ENCODE data around the gene SIGLECL1.
"Not testable (repeated sequence)": the region's sequence is repeated elsewhere in the genome, so short reads cannot be mapped to it uniquely, and the experiment has no call there.

Gene SIGLECL1

DNA sequence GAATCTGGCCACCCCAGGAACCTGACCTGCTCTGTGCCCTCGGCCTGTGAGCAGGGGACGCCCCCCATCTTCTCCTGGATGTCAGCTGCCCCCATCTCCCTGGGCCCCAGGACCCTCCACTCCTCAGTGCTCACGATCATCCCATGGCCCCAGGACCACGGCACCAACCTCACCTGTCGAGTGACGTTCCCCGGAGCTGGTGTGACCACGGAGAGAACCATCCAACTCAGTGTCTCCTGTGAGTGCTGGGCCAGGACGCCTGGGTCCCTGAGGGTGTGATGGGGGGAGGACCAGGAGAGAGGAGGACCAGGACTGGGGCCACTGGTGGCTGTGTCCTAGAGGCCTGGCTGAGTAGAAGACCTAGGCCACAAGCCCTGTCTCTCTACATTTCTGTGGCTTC lies 39.0 kb upstream of the SIGLECL1 start:
- H3K4me3 ChIP-seq (ENCODE audit: low read depth, low read length), result no peak overlapping the region
- DNase-seq (ENCODE audit: low read depth), result no peak
- TF ChIP-seq, protein P1, sequence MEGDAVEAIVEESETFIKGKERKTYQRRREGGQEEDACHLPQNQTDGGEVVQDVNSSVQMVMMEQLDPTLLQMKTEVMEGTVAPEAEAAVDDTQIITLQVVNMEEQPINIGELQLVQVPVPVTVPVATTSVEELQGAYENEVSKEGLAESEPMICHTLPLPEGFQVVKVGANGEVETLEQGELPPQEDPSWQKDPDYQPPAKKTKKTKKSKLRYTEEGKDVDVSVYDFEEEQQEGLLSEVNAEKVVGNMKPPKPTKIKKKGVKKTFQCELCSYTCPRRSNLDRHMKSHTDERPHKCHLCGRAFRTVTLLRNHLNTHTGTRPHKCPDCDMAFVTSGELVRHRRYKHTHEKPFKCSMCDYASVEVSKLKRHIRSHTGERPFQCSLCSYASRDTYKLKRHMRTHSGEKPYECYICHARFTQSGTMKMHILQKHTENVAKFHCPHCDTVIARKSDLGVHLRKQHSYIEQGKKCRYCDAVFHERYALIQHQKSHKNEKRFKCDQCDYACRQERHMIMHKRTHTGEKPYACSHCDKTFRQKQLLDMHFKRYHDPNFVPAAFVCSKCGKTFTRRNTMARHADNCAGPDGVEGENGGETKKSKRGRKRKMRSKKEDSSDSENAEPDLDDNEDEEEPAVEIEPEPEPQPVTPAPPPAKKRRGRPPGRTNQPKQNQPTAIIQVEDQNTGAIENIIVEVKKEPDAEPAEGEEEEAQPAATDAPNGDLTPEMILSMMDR (IDR thresholded peaks at IDR 0.05; ENCODE audit: control insufficient read depth, extremely low read depth, insufficient read depth), result no peak

DNA sequence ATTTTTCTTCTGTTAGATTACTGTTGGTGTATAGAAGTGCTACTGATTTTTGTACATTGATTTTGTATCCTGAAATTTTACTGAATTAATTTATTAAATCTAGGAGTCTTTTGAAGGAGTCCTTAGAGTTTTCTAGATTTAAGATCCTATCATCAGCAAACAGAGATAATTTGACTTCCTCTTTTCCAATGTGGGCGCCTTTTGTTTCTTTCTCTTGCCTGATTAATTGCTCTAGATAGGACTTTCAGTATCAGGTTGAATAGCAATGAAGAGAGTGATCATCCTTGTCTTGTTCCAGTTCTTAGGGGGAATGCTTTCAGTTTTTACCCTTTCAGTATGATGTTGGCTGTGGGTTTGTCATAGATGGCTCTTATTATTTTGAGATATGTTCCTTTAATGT lies 31.6 kb upstream of the SIGLECL1 start:
- H3K4me3 ChIP-seq (ENCODE audit: low read depth, low read length), result no peak overlapping the region
- DNase-seq (ENCODE audit: low read depth), result no peak
- TF ChIP-seq, protein P1 (IDR thresholded peaks at IDR 0.05; ENCODE audit: control insufficient read depth, extremely low read depth, insufficient read depth), result no peak

DNA sequence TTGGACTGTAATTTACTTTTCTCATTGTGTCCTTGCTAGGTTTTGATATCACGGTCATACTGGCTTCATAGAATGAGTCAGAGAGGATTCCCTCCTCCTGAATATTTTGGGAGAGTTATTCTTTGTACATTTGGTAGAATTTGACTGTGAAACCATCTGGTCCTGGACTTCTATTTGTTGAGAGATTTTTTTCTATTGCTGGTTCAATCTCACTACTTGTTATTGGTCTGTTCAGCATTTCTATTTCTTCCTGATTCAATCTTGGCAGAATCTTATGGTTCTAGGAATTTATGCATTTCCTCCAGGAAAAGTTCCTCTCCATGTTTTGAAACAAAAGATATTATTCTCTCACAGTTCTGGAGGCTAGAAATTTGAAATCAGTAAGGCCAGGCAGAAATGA lies 30.9 kb upstream of the SIGLECL1 start:
- DNase-seq (ENCODE audit: low read depth), result no peak
- H3K4me3 ChIP-seq (ENCODE audit: low read depth, low read length), result no peak overlapping the region
- TF ChIP-seq, protein P1 (IDR thresholded peaks at IDR 0.05; ENCODE audit: control insufficient read depth, extremely low read depth, insufficient read depth), result no peak

DNA sequence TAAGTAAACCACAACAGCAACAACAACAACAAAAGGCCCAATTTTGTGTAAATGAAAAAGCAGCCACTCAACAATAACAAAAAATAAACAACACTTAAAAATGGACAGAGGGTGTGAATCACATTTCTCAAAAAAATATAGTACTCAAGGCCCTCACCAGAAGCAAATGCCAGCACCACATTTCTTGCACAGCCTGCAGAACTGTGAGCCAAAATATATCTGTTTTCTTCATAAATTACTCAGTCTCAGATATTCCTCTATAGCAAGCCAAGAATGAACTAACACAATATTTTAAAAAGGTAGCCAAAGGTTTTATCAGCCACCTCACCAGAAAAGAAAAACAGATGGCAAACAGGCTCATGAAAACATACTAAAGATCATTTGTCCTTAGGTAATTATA lies 29.9 kb upstream of the SIGLECL1 start:
- no peak for DNase-seq (ENCODE audit: low read depth)
- TF ChIP-seq, protein P1 (IDR thresholded peaks at IDR 0.05; ENCODE audit: control insufficient read depth, extremely low read depth, insufficient read depth), result no peak
- no peak overlapping the region for H3K4me3 ChIP-seq (ENCODE audit: low read depth, low read length)

DNA sequence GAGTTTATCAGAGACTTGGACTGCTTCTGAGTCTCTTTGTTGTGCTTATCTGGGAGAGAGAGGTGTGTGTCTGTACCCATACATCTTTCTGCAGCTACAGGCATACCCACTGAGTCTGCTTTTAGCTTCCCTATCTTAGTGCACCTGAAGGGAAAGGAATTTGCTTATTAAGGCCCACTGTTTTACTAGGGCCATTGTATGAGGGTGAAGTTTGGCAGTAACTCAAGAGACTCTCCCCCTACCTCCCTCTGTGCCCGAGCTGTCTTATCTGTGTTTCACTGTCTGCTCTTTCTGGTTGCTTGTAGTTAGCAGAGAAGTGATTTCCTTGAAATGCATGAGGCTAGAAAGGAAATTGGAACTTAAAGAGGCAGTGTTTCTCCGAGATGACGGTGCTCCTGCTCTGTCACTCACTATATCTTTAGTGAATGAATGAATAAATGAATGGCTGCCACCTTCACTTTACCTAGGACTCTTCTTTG lies 26.7 kb upstream of the SIGLECL1 start:
- TF ChIP-seq, protein P1 (IDR thresholded peaks at IDR 0.05; ENCODE audit: control insufficient read depth, extremely low read depth, insufficient read depth), result no peak
- DNase-seq (ENCODE audit: low read depth), result no peak
- no peak overlapping the region for H3K4me3 ChIP-seq (ENCODE audit: low read depth, low read length)

DNA sequence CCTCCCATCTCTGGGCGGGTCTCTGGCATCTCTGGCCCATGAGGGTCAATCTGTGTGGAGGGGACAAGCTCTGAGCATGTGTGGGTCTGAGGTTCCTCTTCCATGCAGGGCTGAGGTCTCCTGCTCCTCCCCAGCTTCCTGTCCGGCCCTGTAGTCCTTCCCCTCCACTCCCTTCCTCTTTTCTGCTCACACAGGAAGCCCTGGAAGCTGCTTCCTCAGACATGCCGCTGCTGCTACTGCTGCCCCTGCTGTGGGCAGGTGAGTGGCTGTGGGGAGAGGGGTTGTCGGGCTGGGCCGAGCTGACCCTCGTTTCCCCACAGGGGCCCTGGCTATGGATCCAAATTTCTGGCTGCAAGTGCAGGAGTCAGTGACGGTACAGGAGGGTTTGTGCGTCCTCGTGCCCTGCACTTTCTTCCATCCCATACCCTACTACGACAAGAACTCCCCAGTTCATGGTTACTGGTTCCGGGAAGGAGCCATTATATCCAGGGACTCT lies 25.9 kb upstream of the SIGLECL1 start, which contains the start of gene CD33:
CD33 (plus strand) TSS at position 183 of the 496 bp plus-strand sequence; CDS start at position 222, 39 bp downstream.
- H3K4me3 ChIP-seq (ENCODE audit: low read depth, low read length); DNase-seq (ENCODE audit: low read depth): not testable (repeated sequence)

DNA sequence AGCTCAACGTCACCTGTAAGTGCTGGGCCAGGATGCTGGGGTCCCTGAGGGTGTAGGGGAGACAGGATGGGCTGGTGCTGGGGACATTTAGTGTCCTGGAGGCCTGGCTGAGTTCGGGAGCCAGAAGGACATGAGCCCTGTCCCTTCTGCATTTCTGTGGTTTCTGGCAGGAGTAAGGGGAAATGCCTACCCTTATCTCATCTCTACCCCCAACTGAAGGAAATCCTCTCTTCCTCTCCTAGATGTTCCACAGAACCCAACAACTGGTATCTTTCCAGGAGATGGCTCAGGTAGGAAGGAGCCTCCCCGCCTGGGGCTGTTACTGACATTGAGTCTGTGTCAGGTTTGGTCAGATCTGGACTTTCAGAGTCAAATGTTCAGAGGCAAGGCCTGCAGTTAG lies 24.8 kb upstream of the SIGLECL1 start:
- no peak overlapping the region for H3K4me3 ChIP-seq (ENCODE audit: low read depth, low read length)
- TF ChIP-seq, protein P1 (IDR thresholded peaks at IDR 0.05; ENCODE audit: control insufficient read depth, extremely low read depth, insufficient read depth), result no peak

More for the DNA sequence above, 24.8 kb upstream of the SIGLECL1 start:
- DNase-seq (ENCODE audit: low read depth), result no peak

Measured in LNCaP clone FGC (cell line).